Endometrial microvascular endothelial cells (primary cell): ENCODE data around the gene CLCNKB. TPM values are rescaled to one million over a fixed set of nuclear protein-coding genes. Genes with fewer than 3 reads are reported as not detected.

Source experiments
- in situ Hi-C: cut with HindIII; loops from 2 replicates; pipeline ENCODE4 v1.10.0; 2017; ENCODE audit warnings: low sequenced_read_pairs, low pct_unique_long_range_greater_than_20kb; ENCODE audit errors: inconsistent ontology term
- total RNA-seq: library from RNA; depleted of rRNA; stranded (reverse); fragments of >200 nt; gene quantifications from one replicate; pipeline ENCODE4 v1.2.3, GENCODE V29; 2015; ENCODE audit errors: inconsistent ontology term

CLCNKB gene
- total RNA-seq, 1 donor from 2014 or later: 0.93 TPM

DNA sequence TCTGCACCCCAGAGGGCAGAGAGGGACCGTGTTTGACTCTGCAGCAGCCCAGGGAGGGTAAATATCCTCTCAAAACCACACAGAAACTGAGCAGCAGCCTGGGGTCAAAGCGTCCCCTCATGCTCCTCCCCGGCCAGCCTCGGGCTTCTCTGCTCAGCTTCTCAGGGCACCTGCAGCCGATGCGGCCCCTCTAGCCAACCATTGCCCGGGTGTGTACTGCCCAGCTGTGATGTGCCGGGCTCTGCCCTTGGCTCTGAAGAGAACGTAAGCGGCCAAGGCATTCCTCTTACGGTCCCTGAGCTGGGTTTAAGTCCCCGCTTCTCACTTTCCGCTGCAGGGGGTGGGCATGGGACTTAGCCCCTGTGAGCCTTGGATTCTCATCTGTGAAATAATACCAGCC, 24.4 kb downstream of the CLCNKB start:
- in situ Hi-C loops: loop anchor here (10.0 kb wide), 1 partner anchor 147 kb away; the partner anchor contains the start of gene ARHGEF19

DNA sequence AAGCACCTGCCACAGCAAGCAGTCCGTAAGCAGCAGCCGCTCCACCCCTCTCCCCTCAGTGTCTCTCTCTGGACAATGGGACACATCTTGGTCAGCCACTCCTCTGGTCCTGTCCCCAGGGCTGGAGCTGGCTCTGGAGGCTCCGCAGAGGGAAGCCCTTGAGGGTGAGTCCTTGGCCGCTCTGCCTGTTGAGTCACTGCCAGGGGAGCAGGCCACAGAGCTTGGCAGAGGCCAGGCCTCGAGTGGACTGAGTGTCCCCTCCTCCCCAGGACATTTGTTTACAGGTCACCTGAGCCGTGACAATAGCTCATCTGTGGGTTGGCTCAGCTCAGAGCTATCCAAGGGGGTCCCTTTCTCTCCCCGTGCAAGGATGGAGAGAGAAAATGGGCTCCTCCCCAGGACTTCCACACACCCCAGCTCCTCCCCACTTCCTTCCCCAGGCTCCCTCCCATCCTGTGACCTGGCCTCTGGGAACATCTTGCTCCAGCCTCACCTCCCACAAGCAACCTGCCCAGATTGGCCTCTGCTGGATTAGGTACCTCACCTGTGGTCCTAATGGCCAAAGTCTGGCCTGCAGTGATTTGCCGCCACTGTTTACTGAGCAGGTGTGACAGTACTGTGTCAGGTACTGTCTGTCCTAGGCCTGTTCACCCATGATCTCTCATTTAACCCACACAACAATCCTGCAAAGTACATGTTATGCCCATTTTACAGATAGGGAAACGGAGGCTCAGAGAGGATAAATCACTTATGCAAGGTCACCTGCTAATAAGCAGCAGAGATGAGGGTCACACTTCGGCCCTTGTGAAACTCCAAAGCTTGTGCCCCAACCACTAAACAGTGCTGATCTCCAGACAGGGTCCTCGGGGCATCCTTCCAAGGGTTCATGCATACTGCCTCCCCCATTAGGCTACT, 25.0 kb downstream of the CLCNKB start:
- in situ Hi-C loops: loop anchor here (10.0 kb wide), 1 partner anchor 146 kb away; the partner anchor contains the start of gene ARHGEF19

GRCh38 chr1:16070640-16071355, 27.2 kb downstream of the CLCNKB start:
- in situ Hi-C loops: no loop called here

DNA sequence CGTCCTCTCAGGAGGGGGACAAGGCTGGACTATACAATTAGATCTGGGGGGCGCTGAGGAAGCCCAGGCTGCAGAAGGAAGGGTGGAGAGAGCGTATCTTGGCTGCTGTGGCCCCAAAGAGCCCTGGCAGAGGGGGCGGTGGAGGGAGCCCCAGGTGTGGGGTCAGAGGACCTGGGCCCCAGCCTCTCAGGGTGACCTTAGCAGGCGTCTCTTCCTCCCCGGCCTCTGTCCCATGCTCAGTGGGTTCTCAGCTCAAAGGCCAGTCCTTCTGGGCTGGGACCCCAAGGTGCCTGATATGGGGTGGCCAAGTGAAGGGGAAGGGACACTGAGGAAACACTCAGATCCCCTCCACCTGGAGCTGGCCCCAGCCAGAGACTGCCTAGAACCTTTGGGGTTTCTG, 28.0 kb downstream of the CLCNKB start:
- in situ Hi-C loops: no loop called here

DNA sequence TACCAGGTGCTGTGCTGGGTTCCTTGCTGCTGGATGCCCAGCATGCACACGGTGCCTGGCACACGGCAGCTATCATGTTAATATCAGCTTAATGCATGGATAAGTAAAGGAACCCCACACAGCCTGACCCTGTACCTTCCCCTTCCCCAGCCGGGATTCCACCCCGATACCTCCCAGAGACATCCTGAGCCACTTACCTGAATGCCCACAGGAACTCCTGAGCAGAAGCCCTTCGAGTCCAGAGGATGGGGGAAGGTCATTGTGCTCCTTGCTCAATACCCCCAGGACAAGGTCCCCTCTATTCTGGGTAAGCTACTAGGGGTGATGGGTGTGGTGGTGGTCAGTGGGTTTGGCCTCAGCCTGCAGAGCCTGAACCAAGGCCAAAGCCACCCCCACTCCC, 28.5 kb downstream of the CLCNKB start:
- in situ Hi-C loops: no loop called here

DNA sequence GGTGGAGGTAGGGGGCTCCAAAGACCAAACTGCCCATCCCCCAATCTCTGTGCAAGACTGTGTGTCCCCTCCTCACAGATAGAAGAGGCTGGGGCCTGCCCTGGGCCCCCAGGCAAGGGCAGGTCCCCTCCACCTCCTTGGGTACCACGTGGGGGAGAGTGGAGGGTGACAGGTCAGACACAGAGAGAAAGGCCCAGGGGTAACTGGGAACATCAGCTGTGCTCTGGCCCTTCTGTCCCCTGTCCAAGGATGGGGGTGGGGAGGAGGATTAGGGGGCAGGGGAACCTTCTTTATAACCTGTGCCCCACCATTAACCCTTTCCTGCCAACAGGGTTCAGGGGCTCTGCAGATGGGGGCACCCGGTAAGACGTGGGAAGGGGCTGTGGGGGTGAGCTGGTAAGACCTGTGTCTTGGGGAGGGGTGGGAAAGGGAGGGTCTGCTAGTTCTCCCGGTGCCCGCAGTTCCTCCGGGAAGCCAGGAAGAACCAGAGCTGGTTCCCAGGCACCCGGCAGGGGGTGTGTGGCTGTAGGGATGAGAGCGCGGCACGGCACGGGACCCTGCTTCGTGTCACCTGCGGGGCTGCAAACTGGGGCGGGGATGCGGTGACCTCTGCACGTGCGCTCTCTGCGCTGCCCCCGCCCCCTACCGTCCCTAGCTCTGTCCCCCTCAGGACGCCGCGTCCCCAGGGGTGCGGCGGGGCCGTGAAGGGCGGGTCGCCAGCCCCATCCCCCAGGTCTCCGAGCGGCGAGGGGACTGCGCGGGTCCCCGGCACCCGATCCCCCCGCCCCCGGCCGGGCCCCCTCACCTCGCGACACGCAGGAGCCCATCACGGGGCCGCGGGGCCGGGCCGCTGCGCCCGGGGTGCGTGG, 29.3 kb downstream of the CLCNKB start:
- in situ Hi-C loops: no loop called here

GRCh38 chr1:16073490-16074119, 30.0 kb downstream of the CLCNKB start, which contains the start of gene FAM131C:
Gene FAM131C (minus strand): TSS chr1:16073651. CDS start chr1:16073442, 209 bp downstream.
- in situ Hi-C loops: no loop called here

- in situ Hi-C loops: no loop called here
Measured at GRCh38 chr1:16074217-16074616, 30.6 kb downstream of the CLCNKB start.

DNA sequence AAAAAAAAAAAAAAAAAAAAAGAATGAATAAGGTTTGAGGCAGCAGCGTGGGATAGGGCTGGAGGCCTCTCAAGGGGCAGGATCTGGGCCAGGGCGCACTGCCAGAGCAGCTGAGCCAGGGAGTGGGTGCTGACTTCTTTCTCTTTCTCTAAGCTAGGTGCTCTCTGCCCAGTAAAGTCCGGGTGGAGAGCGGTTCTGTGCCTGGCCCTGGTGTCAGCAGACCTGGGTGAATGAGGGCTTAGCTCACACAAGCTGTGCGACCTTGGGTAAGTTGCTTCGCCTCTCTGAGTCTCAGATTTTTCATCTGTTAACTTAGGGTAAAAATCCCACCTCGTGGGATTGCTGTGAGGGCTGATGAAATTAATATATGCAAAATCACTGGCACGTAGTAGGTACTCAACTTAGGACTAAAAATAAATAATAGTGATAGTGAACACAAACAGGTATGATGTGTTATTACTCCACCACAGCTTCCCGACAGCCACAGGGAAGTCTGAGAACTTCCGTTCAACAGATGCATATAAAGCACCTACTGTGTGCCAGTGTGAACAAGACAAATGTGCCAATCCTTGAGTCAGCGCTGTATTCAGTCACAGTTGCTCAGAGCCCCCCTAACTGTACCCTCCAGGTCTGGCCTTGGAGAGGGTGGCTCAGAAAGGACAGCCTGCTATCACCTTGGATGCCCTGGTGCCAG, 31.9 kb downstream of the CLCNKB start:
- in situ Hi-C loops: no loop called here

DNA sequence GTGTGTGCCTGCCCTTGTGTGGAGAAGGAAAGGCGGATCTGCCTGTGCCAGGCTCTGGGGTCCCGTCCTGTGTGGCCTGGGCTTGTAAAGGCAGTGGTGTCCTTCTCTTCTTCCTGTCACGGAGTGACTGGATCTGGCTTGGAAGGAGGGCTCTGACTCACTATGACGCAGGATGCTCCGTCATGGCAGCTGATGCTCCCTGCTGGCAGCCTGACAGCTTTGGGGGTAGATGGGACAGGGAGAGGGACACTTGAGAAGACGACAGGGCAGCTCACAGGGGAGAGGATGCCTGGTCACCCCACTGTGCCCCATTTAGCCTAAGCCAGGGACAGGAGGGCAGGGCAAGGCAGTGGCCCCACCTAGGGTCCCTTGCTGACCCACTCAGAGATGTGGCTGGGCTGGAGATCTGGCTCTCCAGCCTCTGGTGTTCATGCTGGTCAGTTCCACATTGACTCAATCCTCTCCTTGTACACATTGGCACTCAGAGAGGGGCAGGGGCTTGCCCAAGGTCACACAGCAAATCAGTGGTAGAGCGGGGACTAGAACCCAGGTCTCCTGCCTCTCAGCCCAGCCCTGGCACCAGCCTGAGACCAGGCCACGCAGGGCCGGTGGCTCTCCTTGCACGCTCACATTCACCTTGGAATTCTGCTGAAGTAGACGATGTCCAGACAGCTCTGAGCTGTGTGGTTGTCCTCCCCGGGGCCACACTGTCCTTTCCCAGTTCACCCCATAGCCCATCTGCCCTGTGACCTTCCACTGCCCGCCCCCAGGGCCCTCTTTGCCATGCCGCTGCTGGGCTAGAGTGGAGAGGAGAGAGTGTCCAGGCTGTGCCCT, 32.7 kb downstream of the CLCNKB start:
- in situ Hi-C loops: no loop called here

DNA sequence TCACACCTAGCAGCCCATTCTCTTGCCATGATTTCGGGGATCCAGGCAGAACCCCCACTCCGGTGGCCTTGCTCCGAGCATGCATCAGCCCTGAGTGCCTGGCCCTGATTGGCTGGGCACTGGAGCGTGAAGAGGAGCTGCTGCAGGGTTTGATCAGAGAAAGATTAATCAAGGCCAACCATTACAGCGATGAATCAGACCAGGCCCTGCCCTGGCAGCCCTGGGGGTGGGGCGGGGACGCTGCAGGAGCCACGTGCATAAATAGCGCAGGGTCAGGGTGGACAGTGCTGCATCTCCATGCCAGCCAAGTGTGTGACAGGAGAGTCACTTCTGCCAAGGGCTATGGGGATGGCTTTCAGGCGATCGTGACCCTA, 33.3 kb downstream of the CLCNKB start:
- in situ Hi-C loops: no loop called here

GRCh38 chr1:16077406-16078245, 34.0 kb downstream of the CLCNKB start:
- in situ Hi-C loops: no loop called here

- in situ Hi-C loops: no loop called here
Measured at GRCh38 chr1:16078925-16079656, 35.5 kb downstream of the CLCNKB start.

GRCh38 chr1:16080422-16081150, 37.0 kb downstream of the CLCNKB start:
- in situ Hi-C loops: no loop called here

- in situ Hi-C loops: no loop called here
Measured at GRCh38 chr1:16081636-16082035, 38.1 kb downstream of the CLCNKB start.
